Activated CD4-positive, alpha-beta memory T cell treated with anti-CD3 and anti-CD28 coated beads for 36 hours (primary cell): ENCODE results near the gene XYLT2. TPM values are rescaled to one million over a fixed set of nuclear protein-coding genes. Genes with fewer than 3 reads are reported as not detected.
"Not testable (repeated sequence)": the region's sequence is repeated elsewhere in the genome, so short reads cannot be mapped to it uniquely, and the experiment has no call there.

Source experiments
- CTCF ChIA-PET: fragments of 350-600 bp; sonication (Branson Sonifier 250); formaldehyde crosslinking; loops from one replicate; lab custom pipeline; 2021; ENCODE audit warnings: antibody characterized with exemption, inconsistent platforms; lab: Charles Lee
- POLR2A ChIA-PET: fragments of 350-600 bp; sonication (Branson Sonifier 250); formaldehyde crosslinking; loops from one replicate; lab custom pipeline; 2021; ENCODE audit warnings: antibody characterized with exemption; lab: Charles Lee
- DNase-seq: peaks from one replicate; pipeline ENCODE4 v3.0.0-alpha.2; 2020
- H3K27ac Mint-ChIP-seq: one replicate; pipeline ENCODE4 v1.8.0; 2021; ENCODE audit warnings: mixed read lengths
- H3K27me3 Mint-ChIP-seq: one replicate; pipeline ENCODE4 v1.8.0; 2021; ENCODE audit warnings: mixed read lengths
- H3K36me3 Mint-ChIP-seq: one replicate; pipeline ENCODE4 v1.8.0; 2021; ENCODE audit warnings: mixed read lengths
- H3K4me1 Mint-ChIP-seq: one replicate; pipeline ENCODE4 v1.8.0; 2021; ENCODE audit warnings: low read depth, mixed read lengths
- H3K4me3 Mint-ChIP-seq: one replicate; pipeline ENCODE4 v1.8.0; 2021; ENCODE audit warnings: mild to moderate bottlenecking, mixed read lengths
- H3K9me3 Mint-ChIP-seq: one replicate; pipeline ENCODE4 v1.8.0; 2021; ENCODE audit warnings: mixed read lengths
- intact Hi-C: fragments of 100-400 bp; cut with micrococcal nuclease; formaldehyde crosslinking; loops from one replicate; pipeline ENCODE4 v1.15.1; 2023
- total RNA-seq, 2 experiments: library from RNA; stranded (reverse); gene quantifications; one replicate each; pipeline ENCODE4 v1.2.3, GENCODE V29; 2021

The XYLT2 gene
- total RNA-seq, result 10 to 100 TPM; 41.3 to 43.3 TPM

- intact Hi-C loops, result no loop called here
- Mint-ChIP-seq H3K4me3 (peak within 1 kb of the TSS; percentile 91), H3K27ac (peak within 1 kb of the TSS; percentile 91), H3K27me3 (no peaks in the 10 kb centered on the region), H3K9me3 (no peaks in the 10 kb centered on the region), H3K36me3 (no peaks in the 10 kb centered on the region), H3K4me1 (peaks cover 38% of the 10 kb centered on the region)
- CTCF ChIA-PET, result interaction anchor here (0.5 to 7.3 kb wide), 7 partner anchors 16 to 184 kb away, joined by 3 to 64 read pairs (median 5); no protein-coding TSS in a partner anchor
- POLR2A ChIA-PET, result interaction anchor here (0.6 to 2.0 kb wide), 9 partner anchors 11 to 205 kb away, joined by 3 to 10 read pairs (median 4); partner anchors contain the start of genes EME1, LRRC59 and MRPL27
- DNase-seq, result peak; percentile 92
Measured at GRCh38 chr17:50345432-50346312, at the start of gene XYLT2. XYLT2 (plus strand) TSS chr17:50346126; CDS start chr17:50346141, 15 bp downstream.

GRCh38 chr17:50297407-50297865 lies 48.5 kb upstream of the XYLT2 start:
- H3K9me3 Mint-ChIP-seq, result no peaks in the 10 kb centered on the region
- peaks cover 8% of the 10 kb centered on the region for H3K4me1 Mint-ChIP-seq
- ChIA-PET CTCF (interaction anchor here (0.7 to 14.7 kb wide), 33 partner anchors 8 to 269 kb away, joined by 3 to 254 read pairs (median 4); partner anchors contain the start of genes COL1A1, PDK2, SGCA and TMEM92), POLR2A (interaction anchor here (1.2 kb wide), 1 partner anchor 9 kb away, joined by 3 read pairs; no protein-coding TSS in a partner anchor)
- no peaks in the 10 kb centered on the region for H3K36me3 Mint-ChIP-seq
- intact Hi-C loops, result loop anchor here (1.0 to 2.0 kb wide), 3 partner anchors 24 to 203 kb away; partner anchors contain the start of gene PDK2
- peak; percentile 90 for DNase-seq
- peaks cover 15% of the 10 kb centered on the region for H3K27me3 Mint-ChIP-seq
- H3K27ac Mint-ChIP-seq, result no peak overlapping the region
- no peak overlapping the region for H3K4me3 Mint-ChIP-seq

DNA sequence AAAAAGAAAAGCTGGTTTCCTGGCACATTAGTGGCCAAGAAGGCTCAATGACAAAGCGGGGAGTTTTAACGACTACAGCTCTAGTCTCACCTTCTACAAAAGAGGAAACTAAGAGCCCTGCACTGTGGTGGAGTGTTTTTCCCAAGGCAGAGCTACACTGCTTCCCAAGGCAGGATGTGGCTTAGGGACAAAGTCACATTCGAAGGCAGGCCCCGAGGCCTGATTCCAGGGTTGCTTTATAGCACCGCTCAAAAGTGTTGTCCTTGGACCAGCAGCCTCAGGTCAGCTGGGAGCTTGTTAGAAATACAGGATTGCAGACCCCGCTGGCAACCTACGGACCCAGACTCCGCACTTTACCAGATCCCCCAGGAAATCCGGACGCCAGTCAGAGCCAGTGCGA lies 47.9 kb upstream of the XYLT2 start:
- intact Hi-C loops, result no loop called here
- Mint-ChIP-seq H3K4me3 (no peak overlapping the region), H3K27ac (no peak overlapping the region), H3K36me3 (no peaks in the 10 kb centered on the region), H3K4me1 (peaks cover 7% of the 10 kb centered on the region), H3K27me3 (peaks cover 15% of the 10 kb centered on the region), H3K9me3 (no peaks in the 10 kb centered on the region)
- ChIA-PET POLR2A (no interaction called here), CTCF (interaction anchor here (0.6 to 14.7 kb wide), 25 partner anchors 8 to 211 kb away, joined by 3 to 254 read pairs (median 5); partner anchors contain the start of genes COL1A1, PDK2, SGCA and TMEM92)
- no peak for DNase-seq

GRCh38 chr17:50299776-50300175 lies 46.1 kb upstream of the XYLT2 start:
- POLR2A ChIA-PET, result no interaction called here
- H3K4me3 Mint-ChIP-seq, result no peak overlapping the region
- intact Hi-C loops, result no loop called here

DNA sequence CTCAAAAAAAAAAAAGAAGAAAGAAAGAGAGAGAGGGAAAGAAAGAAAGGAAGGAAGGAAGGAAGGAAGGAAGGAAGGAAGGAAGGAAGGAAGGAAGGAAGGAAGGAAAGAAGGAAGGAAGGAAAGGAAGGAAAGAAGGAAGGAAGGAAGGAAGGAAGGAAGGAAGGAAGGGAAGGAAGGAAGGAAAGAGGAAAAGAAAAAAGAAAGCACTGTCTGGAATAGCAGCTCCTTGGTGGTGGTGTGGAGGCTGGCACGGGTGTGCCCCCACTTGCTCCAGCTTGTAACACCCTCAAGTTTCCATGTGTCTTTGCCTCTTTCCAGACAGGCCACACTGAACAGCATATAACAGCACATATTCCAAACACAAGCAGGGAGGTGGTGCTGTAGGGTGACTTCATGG lies 45.1 kb upstream of the XYLT2 start:
- POLR2A ChIA-PET, H3K9me3 Mint-ChIP-seq, H3K27ac Mint-ChIP-seq, H3K36me3 Mint-ChIP-seq, H3K4me3 Mint-ChIP-seq, DNase-seq, intact Hi-C loops: not testable (repeated sequence)
- peaks cover 16% of the 10 kb centered on the region for H3K4me1 Mint-ChIP-seq
- H3K27me3 Mint-ChIP-seq, result peaks cover 15% of the 10 kb centered on the region
- CTCF ChIA-PET, result interaction anchor here (0.7 to 14.7 kb wide), 5 partner anchors 12 to 208 kb away, joined by 3 to 254 read pairs (median 4); partner anchors contain the start of gene COL1A1

More at GRCh38 chr17:50299776-50300175, 46.1 kb upstream of the XYLT2 start:
- peaks cover 8% of the 10 kb centered on the region for H3K4me1 Mint-ChIP-seq
- H3K36me3 Mint-ChIP-seq, result no peaks in the 10 kb centered on the region
- CTCF ChIA-PET, result interaction anchor here (1.1 to 14.7 kb wide), 5 partner anchors 11 to 206 kb away, joined by 3 to 254 read pairs (median 6); partner anchors contain the start of genes COL1A1 and TMEM92
- no peak for DNase-seq
- no peaks in the 10 kb centered on the region for H3K9me3 Mint-ChIP-seq
- H3K27me3 Mint-ChIP-seq, result peaks cover 15% of the 10 kb centered on the region
- H3K27ac Mint-ChIP-seq, result no peak overlapping the region

DNA sequence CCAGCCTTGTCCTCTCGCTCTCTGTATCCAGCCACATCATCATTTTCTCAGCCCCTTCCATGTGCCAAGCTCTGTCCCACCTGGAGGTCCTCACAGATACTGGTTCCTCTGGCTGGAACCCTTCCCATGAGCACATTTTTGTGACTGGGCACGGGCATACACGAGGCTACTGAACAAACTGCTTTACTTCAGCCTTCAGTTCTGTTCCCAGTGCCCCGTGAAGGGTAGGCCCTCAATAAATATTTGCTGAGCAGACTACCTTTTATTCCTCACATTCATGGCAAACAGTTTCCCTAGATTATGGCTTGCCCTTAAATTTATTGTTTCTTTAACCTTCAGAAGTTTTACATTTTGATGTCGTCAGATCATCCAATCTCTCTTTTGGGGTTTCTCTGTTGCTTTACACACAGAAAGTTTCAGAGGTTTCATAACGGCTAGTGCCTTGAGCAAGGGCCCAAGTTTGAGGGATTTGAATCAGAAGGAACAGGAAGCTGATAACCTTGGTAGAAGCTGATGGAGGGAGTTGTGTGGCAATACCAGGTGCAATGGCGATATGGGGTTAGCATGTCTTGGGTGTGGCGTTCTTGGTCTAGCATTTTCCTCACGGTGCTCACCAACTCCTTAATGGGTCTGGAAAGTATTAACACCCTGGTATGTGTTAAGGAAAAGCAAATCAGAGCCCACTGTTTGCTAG lies 43.9 kb upstream of the XYLT2 start:
- H3K4me1 Mint-ChIP-seq, result peaks cover 20% of the 10 kb centered on the region
- POLR2A ChIA-PET, result no interaction called here
- peak; percentile 39 for DNase-seq
- intact Hi-C loops, result no loop called here
- H3K36me3 Mint-ChIP-seq, result no peaks in the 10 kb centered on the region
- CTCF ChIA-PET, result interaction anchor here (0.7 to 2.2 kb wide), 4 partner anchors 101 to 208 kb away, joined by 3 to 6 read pairs (median 4); partner anchors contain the start of gene COL1A1
- peaks cover 20% of the 10 kb centered on the region for H3K27me3 Mint-ChIP-seq
- H3K27ac Mint-ChIP-seq, result peak overlapping the region; percentile 32
- no peak overlapping the region for H3K4me3 Mint-ChIP-seq
- H3K9me3 Mint-ChIP-seq, result no peaks in the 10 kb centered on the region

DNA sequence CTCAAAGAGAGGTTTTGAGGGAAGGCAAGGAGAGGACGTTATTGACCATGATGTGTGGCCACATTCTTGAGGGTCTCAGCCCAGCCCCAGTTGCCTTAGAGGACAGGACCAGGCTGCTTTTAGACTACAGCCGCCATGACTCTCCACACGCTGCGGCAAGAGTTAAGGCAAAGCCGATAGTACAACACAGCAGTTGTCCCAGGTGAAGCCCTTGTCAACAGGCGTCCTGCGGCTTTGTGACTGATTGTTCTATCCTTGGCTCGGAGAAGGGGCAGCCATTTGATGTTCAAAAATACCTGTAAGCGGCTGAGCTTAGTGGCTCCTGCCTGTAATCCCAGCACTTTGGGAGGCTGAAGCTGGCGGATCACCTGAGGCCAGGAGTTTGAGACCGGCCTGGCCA lies 42.9 kb upstream of the XYLT2 start:
- CTCF ChIA-PET, result interaction anchor here (0.9 kb wide), 1 partner anchor 188 kb away, joined by 3 read pairs; no protein-coding TSS in a partner anchor
- H3K4me1 Mint-ChIP-seq, result peaks cover 25% of the 10 kb centered on the region
- H3K36me3 Mint-ChIP-seq, result no peaks in the 10 kb centered on the region
- no peak overlapping the region for H3K27ac Mint-ChIP-seq
- intact Hi-C loops, result no loop called here
- POLR2A ChIA-PET, result no interaction called here
- no peaks in the 10 kb centered on the region for H3K9me3 Mint-ChIP-seq
- DNase-seq, result no peak
- no peak overlapping the region for H3K4me3 Mint-ChIP-seq
- peaks cover 20% of the 10 kb centered on the region for H3K27me3 Mint-ChIP-seq

- H3K9me3 Mint-ChIP-seq, result no peaks in the 10 kb centered on the region
- H3K4me1 Mint-ChIP-seq, result peaks cover 30% of the 10 kb centered on the region
- no peak overlapping the region for H3K4me3 Mint-ChIP-seq
- intact Hi-C loops, result no loop called here
- H3K27ac Mint-ChIP-seq, result no peak overlapping the region
- H3K36me3 Mint-ChIP-seq, result no peaks in the 10 kb centered on the region
- DNase-seq, result no peak
- ChIA-PET CTCF (interaction anchor here (1.7 kb wide), 1 partner anchor 103 kb away, joined by 6 read pairs; no protein-coding TSS in a partner anchor), POLR2A (no interaction called here)
- peaks cover 20% of the 10 kb centered on the region for H3K27me3 Mint-ChIP-seq
Measured at GRCh38 chr17:50303596-50303995, 42.3 kb upstream of the XYLT2 start.

GRCh38 chr17:50304781-50305404 lies 41.0 kb upstream of the XYLT2 start:
- Mint-ChIP-seq H3K36me3 (no peaks in the 10 kb centered on the region), H3K27ac (peak overlapping the region; percentile 14), H3K27me3 (peaks cover 17% of the 10 kb centered on the region), H3K4me3 (no peak overlapping the region), H3K9me3 (no peaks in the 10 kb centered on the region), H3K4me1 (peaks cover 39% of the 10 kb centered on the region)
- peak; percentile 36 for DNase-seq
- intact Hi-C loops, result no loop called here
- POLR2A ChIA-PET, result no interaction called here
- CTCF ChIA-PET, result interaction anchor here (1.1 to 1.7 kb wide), 2 partner anchors 8 to 104 kb away, joined by 3 to 6 read pairs; no protein-coding TSS in a partner anchor

DNA sequence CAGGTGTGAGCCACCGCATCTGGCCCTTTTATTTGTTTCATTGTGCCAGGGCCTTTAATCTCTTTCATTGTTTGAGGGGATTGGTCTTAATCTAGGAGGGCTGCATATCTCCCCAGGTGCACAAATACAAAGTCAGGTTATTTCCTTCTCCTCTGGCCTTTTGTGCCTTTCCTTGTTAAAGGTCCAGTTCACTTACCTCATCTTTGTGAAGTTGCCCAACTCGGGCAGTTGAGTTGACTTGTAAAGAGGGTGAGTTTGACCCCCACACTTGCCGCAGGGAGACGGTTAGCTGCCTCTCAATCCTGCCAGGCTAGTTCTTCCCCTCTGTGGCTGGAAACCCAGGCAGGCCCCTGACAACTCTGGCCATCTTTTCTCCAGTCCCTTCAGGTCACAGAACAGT lies 38.3 kb upstream of the XYLT2 start:
- Mint-ChIP-seq H3K36me3 (no peaks in the 10 kb centered on the region), H3K4me1 (peaks cover 47% of the 10 kb centered on the region), H3K27me3 (peaks cover 13% of the 10 kb centered on the region), H3K27ac (no peak overlapping the region), H3K9me3 (no peaks in the 10 kb centered on the region), H3K4me3 (no peak overlapping the region)
- CTCF ChIA-PET, result no interaction called here
- intact Hi-C loops, result no loop called here
- DNase-seq, result no peak
- POLR2A ChIA-PET, result interaction anchor here (2.0 kb wide), 1 partner anchor 38 kb away, joined by 10 read pairs; the partner anchor contains the start of gene XYLT2

GRCh38 chr17:50308666-50309065 lies 37.3 kb upstream of the XYLT2 start:
- Mint-ChIP-seq H3K27me3 (peaks cover 15% of the 10 kb centered on the region), H3K27ac (peak overlapping the region; percentile 67), H3K4me1 (peaks cover 47% of the 10 kb centered on the region), H3K9me3 (no peaks in the 10 kb centered on the region), H3K4me3 (no peak overlapping the region), H3K36me3 (no peaks in the 10 kb centered on the region)
- CTCF ChIA-PET, result interaction anchor here (0.6 to 3.0 kb wide), 9 partner anchors 11 to 139 kb away, joined by 3 to 15 read pairs (median 4); partner anchors contain the start of gene TMEM92
- POLR2A ChIA-PET, result interaction anchor here (0.7 to 2.0 kb wide), 5 partner anchors 19 to 89 kb away, joined by 3 to 10 read pairs (median 3); partner anchors contain the start of genes LRRC59 and XYLT2
- intact Hi-C loops, result no loop called here
- DNase-seq, result no peak
